WI38 (cell line): ENCODE measurements around the gene ADAMTS8.

Source experiments
- H3K4me3 ChIP-seq: 2 replicates; pipeline ENCODE4 v1.5.1; 2011; ENCODE audit warnings: low read depth, mild to moderate bottlenecking, control low read depth, low read length
- TF ChIP-seq, protein P1 (sequence below): IDR thresholded peaks from 2 replicates; pipeline ENCODE4 v1.5.1; 2012; ENCODE audit warnings: low read depth, mild to moderate bottlenecking, control low read depth, low read length

Gene ADAMTS8

DNA sequence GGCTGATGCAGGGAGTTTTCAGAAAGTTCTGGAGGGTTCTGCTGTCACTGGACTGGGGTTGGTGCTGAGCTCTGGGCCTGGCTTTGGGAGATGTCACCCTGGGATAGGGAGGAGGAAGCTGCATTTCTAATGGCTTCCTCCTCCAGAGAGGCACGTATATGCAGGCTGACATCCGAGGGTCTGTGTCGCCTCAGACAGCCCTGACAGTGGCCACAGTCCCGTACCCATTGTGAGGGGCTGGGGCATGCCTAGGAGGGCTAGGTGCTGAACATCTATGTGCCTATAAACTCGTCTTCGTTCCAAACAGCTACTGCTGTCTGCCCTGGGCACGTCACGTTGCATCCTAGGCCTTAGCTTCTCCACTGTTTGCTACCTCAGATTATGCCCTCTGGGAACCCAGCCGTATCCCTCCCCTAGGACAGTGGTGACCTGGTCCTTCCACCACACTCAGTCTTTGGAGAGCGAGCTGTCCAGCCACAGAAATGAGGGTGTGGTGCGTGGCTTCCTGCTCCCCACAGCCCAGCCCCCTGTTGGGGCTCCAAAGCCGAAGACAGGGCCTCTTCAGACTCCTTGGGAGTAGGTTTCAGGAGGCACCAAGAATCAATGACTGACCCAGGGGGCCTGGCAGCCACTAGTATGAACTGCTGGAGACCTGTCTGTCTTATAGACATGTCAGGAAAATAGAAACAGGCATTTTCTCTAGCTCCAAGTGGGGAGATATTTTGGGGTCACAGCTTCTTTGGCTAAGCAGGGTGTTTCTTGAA, 46.4 kb upstream of the ADAMTS8 start:
- TF ChIP-seq, protein P1, sequence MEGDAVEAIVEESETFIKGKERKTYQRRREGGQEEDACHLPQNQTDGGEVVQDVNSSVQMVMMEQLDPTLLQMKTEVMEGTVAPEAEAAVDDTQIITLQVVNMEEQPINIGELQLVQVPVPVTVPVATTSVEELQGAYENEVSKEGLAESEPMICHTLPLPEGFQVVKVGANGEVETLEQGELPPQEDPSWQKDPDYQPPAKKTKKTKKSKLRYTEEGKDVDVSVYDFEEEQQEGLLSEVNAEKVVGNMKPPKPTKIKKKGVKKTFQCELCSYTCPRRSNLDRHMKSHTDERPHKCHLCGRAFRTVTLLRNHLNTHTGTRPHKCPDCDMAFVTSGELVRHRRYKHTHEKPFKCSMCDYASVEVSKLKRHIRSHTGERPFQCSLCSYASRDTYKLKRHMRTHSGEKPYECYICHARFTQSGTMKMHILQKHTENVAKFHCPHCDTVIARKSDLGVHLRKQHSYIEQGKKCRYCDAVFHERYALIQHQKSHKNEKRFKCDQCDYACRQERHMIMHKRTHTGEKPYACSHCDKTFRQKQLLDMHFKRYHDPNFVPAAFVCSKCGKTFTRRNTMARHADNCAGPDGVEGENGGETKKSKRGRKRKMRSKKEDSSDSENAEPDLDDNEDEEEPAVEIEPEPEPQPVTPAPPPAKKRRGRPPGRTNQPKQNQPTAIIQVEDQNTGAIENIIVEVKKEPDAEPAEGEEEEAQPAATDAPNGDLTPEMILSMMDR: no peak
- H3K4me3 ChIP-seq: no peak overlapping the region

DNA sequence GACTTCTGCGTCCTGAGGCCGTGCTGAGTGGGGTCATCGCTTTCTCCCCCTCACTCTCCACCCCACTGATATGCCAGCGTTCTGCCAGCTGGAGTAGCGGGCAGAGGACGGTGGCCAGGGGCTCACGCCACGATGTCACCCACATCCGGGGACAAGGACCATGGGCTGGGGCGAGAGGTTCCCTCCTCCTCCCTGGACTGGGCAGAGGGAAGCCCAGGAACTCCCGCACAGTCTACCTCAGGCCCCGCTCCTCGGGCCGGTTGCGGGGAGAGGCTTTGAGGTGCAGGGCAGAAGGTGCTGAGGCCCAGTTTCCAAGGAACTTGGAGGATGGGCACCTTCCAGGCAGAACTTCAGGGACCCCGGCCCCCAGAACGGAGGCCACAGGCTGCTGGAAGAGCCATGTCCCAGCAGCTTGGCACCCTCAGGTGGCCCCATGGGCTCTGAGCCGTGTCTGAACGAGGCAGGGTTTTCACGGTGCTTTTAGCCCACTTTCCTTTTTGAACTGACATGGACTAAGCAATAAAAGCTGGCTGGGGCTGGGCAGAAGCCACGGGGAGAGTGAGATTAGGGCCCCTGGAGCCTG, 45.5 kb upstream of the ADAMTS8 start:
- no peak overlapping the region for H3K4me3 ChIP-seq
- TF ChIP-seq, protein P1: no peak

DNA sequence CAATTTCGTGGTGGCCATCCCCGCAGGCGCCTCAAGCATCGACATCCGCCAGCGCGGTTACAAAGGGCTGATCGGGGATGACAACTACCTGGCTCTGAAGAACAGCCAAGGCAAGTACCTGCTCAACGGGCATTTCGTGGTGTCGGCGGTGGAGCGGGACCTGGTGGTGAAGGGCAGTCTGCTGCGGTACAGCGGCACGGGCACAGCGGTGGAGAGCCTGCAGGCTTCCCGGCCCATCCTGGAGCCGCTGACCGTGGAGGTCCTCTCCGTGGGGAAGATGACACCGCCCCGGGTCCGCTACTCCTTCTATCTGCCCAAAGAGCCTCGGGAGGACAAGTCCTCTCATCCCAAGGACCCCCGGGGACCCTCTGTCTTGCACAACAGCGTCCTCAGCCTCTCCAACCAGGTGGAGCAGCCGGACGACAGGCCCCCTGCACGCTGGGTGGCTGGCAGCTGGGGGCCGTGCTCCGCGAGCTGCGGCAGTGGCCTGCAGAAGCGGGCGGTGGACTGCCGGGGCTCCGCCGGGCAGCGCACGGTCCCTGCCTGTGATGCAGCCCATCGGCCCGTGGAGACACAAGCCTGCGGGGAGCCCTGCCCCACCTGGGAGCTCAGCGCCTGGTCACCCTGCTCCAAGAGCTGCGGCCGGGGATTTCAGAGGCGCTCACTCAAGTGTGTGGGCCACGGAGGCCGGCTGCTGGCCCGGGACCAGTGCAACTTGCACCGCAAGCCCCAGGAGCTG, 44.8 kb upstream of the ADAMTS8 start:
- TF ChIP-seq, protein P1: no peak

DNA sequence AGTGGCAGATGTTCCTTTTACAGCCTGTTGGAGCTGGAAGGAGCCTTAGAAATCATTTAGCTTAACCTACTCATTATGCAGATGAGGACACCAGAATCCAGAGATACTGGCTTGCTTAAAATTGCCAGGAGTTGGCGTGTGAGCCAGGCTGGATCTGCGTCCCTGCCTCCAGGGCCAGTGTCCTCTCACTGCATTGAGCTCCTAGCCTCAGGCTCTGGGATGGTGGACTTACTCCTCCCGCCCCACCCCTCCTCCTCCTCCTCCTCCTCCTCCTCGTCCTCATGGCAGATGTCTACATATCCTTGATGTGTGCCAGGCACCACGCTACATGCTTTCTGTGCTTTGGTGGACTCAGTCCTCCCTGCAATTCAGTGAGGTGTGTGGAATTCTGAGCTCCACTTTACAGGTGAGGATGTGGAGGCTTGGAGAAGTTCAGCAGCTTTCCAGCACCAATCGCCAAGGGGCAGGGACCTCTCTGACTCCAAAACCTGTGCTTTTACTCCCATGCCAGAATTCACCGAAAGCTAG, 44.1 kb upstream of the ADAMTS8 start:
- no peak overlapping the region for H3K4me3 ChIP-seq
- TF ChIP-seq, protein P1: no peak

More for the DNA sequence above, 44.8 kb upstream of the ADAMTS8 start:
- no peak overlapping the region for H3K4me3 ChIP-seq

DNA sequence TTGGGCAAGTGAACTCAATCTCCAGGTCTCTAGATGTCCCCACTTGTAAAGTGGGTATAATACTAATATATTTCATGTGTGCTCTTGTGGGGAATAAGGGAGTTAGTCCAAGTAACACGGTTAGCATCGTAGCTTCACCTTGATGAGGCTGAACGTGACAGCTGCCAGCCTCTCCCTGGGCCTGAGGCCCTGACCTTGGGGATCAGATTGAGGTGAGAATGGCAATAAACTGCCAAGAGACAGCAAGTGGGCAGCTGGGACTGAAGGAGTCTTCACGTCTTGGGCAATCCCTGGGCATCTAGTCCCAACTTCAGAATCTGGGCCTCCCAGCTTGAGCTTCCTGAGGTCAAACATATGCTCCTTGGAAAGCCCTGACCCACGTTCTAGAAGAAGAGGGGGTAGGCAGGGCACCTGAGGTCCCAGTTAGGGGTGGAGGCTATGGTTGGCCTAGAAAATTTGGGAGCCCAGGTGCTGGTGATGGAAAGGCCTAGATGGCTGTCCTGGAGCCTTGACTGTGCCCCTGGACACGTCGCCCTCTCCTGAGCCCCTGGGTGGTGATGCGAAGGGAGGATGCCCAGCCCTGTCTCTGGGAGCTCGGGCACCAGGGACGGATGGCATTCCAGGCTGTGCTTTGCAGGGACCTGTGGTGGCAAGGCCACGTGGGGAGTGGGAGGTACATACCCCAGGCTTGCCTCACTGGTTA, 43.5 kb upstream of the ADAMTS8 start:
- no peak overlapping the region for H3K4me3 ChIP-seq
- TF ChIP-seq, protein P1: no peak

DNA sequence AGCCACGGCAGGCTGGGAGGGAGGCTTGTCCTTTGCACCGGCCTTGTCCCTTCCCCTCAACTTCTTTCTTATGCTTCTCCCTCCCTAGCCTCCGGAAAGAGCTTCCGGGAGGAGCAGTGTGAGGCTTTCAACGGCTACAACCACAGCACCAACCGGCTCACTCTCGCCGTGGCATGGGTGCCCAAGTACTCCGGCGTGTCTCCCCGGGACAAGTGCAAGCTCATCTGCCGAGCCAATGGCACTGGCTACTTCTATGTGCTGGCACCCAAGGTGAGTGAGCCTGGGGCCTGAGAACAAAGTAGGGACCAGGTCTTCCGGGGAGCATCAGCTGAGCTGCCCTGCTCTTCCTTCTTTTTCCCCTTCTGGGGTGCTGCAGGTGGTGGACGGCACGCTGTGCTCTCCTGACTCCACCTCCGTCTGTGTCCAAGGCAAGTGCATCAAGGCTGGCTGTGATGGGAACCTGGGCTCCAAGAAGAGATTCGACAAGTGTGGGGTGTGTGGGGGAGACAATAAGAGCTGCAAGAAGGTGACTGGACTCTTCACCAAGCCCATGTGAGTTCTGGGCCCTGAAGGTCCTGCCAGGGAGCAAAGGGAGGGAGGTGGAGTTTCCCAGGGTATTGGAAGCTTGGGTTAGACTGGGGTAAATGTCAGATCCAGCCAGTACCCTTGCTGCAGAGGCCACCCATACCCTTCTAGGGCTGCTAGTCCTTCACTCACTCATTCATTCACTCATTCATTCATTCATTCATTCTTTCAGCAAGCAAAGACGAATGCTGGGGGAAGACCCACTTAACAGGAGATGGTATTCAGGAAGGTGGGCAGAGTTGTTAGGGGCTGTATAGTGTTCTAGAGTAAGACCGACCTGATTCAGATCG, 42.7 kb upstream of the ADAMTS8 start:
- H3K4me3 ChIP-seq: no peak overlapping the region
- TF ChIP-seq, protein P1: no peak
